AG04450 (cell line): ENCODE data around the gene ATP13A1. TPM values are rescaled to one million over a fixed set of nuclear protein-coding genes. Genes with fewer than 3 reads are reported as not detected.
"Not testable (repeated sequence)": the region's sequence is repeated elsewhere in the genome, so short reads cannot be mapped to it uniquely, and the experiment has no call there.

Source experiments
- CTCF ChIA-PET: fragments of 300-600, 350-600 bp; formaldehyde crosslinking; extraction: SDS; loops from one replicate; lab custom pipeline; 2022; ENCODE audit warnings: antibody characterized with exemption, inconsistent platforms; lab: Charles Lee
- POLR2A ChIA-PET: fragments of 350-600 bp; formaldehyde crosslinking; extraction: SDS; loops from one replicate; lab custom pipeline; 2021; ENCODE audit warnings: antibody characterized with exemption, inconsistent platforms; lab: Yijun Ruan, JAX
- DNase-seq: peaks from one replicate; pipeline ENCODE4 v3.0.0-alpha.2; 2011; ENCODE audit warnings: low read depth, low spot score
- H3K27ac ChIP-seq: one replicate; pipeline ENCODE4 v1.5.1; 2012; ENCODE audit warnings: low read depth, low read length, control low read depth
- H3K27me3 ChIP-seq: one replicate; pipeline ENCODE4 v1.6.0; 2012; ENCODE audit warnings: low read length; ENCODE audit not compliant: control insufficient read depth, insufficient read depth
- H3K4me3 ChIP-seq: 2 replicates; pipeline ENCODE4 v1.5.1; 2011; ENCODE audit warnings: mild to moderate bottlenecking, low read depth, low read length, control low read depth
- H3K9me3 ChIP-seq: 2 replicates; pipeline ENCODE4 v1.5.1; 2012; ENCODE audit warnings: low read length; ENCODE audit not compliant: control insufficient read depth, insufficient read depth
- polyA plus RNA-seq: library from polyadenylated mRNA; depleted of rRNA; stranded (reverse); fragments of >200 nt; gene quantifications from 2 replicates; pipeline ENCODE4 v1.2.3, GENCODE V29; 2011
- TF ChIP-seq, protein P1 (sequence below): IDR thresholded peaks from 2 replicates; pipeline ENCODE4 v1.5.1; 2011; ENCODE audit warnings: low read depth, low read length, control low read depth, inconsistent platforms

The ATP13A1 gene
- polyA plus RNA-seq, 1 experiment, result 9.4 TPM

DNA sequence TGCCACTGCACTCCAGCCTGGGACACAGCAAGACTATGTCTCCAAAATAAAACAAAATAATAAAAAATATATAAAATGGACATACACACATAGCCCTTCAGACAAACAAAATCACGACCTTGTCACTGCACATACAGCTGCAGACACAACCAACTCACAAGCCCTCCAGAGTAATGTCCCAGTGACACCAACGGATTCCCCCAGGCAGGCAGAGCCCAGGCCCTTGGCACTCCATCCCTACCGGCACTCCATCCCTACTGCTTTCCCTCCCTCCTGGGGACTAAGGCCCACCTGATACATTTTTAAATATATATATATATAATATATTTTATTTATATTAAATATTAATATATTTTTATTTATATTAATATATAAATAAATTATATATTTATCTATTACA, 23.6 kb upstream of the ATP13A1 start:
- Histone ChIP-seq H3K4me3 (no peak overlapping the region), H3K27me3 (no peaks in the 10 kb centered on the region), H3K9me3 (peaks cover 59% of the 10 kb centered on the region), H3K27ac (no peak overlapping the region)
- ChIA-PET CTCF (no interaction called here), POLR2A (no interaction called here)
- TF ChIP-seq, protein P1, sequence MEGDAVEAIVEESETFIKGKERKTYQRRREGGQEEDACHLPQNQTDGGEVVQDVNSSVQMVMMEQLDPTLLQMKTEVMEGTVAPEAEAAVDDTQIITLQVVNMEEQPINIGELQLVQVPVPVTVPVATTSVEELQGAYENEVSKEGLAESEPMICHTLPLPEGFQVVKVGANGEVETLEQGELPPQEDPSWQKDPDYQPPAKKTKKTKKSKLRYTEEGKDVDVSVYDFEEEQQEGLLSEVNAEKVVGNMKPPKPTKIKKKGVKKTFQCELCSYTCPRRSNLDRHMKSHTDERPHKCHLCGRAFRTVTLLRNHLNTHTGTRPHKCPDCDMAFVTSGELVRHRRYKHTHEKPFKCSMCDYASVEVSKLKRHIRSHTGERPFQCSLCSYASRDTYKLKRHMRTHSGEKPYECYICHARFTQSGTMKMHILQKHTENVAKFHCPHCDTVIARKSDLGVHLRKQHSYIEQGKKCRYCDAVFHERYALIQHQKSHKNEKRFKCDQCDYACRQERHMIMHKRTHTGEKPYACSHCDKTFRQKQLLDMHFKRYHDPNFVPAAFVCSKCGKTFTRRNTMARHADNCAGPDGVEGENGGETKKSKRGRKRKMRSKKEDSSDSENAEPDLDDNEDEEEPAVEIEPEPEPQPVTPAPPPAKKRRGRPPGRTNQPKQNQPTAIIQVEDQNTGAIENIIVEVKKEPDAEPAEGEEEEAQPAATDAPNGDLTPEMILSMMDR, result no peak
- no peak for DNase-seq

DNA sequence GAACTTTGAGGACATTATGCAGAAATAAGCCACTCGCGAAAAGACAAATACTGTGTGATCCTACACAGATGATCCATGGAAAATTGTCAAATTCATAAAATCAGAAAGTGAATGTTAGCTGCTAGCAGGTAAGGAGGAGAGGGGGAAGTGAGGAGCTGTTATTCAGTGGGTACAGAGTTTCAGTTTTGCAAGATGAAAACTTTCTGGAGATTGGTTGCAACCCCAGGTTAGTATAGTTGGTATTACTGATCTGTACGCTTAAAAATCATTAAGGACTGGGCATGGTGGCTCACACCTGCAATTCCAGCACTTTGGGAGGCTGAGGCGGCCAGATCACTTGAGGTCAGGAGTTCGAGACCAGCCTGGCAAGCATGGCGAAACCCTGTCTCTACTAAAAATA, 23.1 kb upstream of the ATP13A1 start:
- Histone ChIP-seq H3K9me3 (peaks cover 61% of the 10 kb centered on the region), H3K27ac (no peak overlapping the region), H3K27me3 (no peaks in the 10 kb centered on the region), H3K4me3 (no peak overlapping the region)
- POLR2A ChIA-PET, result no interaction called here
- no peak for DNase-seq
- TF ChIP-seq, protein P1, result no peak
- CTCF ChIA-PET, result no interaction called here

DNA sequence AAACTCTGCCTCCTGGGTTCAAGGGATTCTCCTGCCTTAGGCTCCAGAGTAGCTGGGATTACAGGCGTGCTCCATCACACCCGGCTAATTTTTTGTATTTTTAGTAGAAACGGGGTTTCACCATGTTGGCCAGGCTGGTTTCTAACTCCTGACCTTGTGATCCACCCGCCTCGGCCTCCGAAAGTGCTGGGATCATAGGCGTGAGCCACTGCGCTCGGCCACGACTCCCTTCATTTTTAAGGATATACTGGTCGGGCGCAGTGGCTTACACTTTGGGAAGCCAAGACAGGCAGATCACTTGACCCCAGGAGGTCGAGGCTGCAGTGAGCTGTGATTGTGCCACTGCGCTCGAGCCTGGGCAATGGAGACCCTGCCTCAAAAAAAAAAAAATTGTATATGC, 22.6 kb upstream of the ATP13A1 start:
- H3K27ac ChIP-seq, H3K27me3 ChIP-seq, DNase-seq, CTCF ChIA-PET, H3K4me3 ChIP-seq: not testable (repeated sequence)
- peaks cover 60% of the 10 kb centered on the region for H3K9me3 ChIP-seq
- POLR2A ChIA-PET, result interaction anchor here (0.6 kb wide), 1 partner anchor 18 kb away, joined by 3 read pairs; no protein-coding TSS in a partner anchor

DNA sequence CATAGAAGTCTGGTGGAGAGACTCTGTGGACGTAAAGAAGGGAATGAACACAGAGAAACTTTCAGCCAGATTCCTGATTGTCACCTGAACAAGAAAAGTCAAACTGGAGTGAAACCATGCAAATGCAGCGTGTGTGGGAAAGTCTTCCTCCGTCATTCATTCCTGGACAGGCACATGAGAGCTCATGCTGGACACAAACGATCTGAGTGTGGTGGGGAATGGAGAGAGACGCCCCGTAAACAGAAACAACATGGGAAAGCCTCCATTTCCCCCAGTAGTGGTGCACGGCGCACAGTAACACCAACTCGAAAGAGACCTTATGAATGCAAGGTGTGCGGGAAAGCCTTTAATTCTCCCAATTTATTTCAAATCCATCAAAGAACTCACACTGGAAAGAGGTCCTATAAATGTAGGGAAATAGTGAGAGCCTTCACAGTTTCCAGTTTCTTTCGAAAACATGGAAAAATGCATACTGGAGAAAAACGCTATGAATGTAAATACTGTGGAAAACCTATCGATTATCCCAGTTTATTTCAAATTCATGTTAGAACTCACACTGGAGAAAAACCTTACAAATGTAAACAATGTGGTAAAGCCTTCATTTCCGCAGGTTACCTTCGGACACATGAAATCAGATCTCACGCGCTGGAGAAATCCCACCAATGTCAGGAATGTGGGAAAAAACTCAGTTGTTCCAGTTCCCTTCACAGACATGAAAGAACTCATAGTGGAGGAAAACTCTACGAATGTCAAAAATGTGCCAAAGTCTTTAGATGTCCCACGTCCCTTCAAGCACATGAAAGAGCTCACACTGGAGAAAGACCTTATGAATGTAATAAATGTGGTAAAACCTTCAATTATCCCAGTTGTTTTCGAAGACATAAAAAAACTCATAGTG, 15.9 kb upstream of the ATP13A1 start:
- no peak overlapping the region for H3K27ac ChIP-seq
- POLR2A ChIA-PET, result no interaction called here

DNA sequence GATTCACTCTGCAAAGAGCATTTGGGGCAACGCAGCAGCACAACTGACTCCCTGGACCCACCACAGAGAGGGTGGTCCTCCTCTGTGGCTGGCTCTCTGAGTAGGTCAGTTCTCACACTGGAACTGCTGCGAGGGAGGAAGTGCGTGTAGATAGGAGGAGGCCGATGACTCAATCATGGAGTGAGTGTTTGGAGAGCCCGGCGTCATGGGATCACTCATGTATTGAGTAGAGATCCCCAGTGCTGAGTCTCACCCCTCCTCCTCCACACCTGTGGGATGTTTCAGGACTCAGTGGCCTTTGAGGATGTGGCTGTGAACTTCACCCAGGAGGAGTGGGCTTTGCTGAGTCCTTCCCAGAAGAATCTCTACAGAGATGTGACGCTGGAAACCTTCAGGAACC, 14.1 kb upstream of the ATP13A1 start:
- DNase-seq, result no peak
- TF ChIP-seq, protein P1, result no peak
- POLR2A ChIA-PET, result no interaction called here
- CTCF ChIA-PET, result no interaction called here
- peaks cover 64% of the 10 kb centered on the region for H3K9me3 ChIP-seq
- no peak overlapping the region for H3K4me3 ChIP-seq
- no peak overlapping the region for H3K27ac ChIP-seq
- H3K27me3 ChIP-seq, result no peaks in the 10 kb centered on the region

More for the DNA sequence above, 15.9 kb upstream of the ATP13A1 start:
- CTCF ChIA-PET, result no interaction called here
- peaks cover 72% of the 10 kb centered on the region for H3K9me3 ChIP-seq
- DNase-seq, result no peak
- no peak overlapping the region for H3K4me3 ChIP-seq
- no peaks in the 10 kb centered on the region for H3K27me3 ChIP-seq
- TF ChIP-seq, protein P1, result no peak
